ENCODE measurements around the gene MRM3. TPM values are rescaled to one million over a fixed set of nuclear protein-coding genes. Genes with fewer than 3 reads are reported as not detected.
"Not testable (repeated sequence)": the region's sequence is repeated elsewhere in the genome, so short reads cannot be mapped to it uniquely, and the experiment has no call there.

The MRM3 gene
- total RNA-seq, 1 experiment from 2014 or later = 21.3 TPM

DNA sequence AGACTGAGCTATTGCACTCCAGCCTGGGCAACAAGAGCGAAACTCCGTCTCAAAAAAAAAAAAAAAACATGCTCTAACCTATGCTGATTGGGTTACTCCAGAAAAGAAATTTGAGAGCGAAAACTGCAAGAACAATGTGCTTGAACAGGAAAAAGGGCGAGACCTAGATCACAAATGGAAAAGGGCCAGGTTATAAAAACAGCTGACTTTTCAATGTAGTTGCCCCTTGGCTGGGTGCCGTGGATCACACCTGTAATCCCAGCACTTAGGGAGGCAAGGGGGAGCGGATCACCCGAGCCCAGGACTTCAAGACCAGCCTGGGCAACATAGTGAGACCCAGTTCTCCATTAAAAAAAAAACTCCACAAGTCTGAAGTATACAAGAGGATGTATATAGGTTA lies 48.8 kb downstream of the MRM3 start:
- H3K9me3 ChIP-seq (replicated peaks) = no peaks in the 10 kb centered on the region
- DNase-seq (ENCODE audit: low read depth in 1 of 2, low spot score in 2 of 2) = no peak
- H3K27ac ChIP-seq = no peak overlapping the region
- no peak overlapping the region for H3K4me3 ChIP-seq
- peaks cover 24% of the 10 kb centered on the region for H3K4me1 ChIP-seq (replicated peaks)
- H3K36me3 ChIP-seq = no peaks in the 10 kb centered on the region; the same call in 1 of the 2 replicates
- H3K27me3 ChIP-seq (replicated peaks) = no peaks in the 10 kb centered on the region

DNA sequence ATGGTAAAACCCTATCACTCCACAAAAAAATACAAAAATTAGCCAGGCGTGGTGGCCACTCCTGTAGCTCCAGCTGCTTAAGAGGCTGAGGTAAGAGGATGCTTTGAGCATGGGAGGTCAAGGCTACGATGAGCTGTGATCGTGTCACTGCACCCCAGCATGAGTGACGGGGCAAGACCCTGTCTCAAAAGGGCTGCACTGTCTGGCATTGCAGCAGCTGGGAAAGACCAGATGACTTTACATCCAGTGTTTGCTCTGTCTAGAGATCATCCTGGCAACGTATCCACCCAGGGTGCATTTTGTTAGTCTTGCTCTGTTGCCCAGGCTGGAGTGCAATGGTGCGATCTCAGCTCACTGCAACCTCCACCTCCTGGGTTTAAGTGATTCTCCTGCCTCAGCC lies 52.0 kb downstream of the MRM3 start:
- no peaks in the 10 kb centered on the region for H3K27me3 ChIP-seq (replicated peaks)
- no peak overlapping the region for H3K4me3 ChIP-seq
- no peaks in the 10 kb centered on the region; the same call in 1 of the 2 replicates for H3K36me3 ChIP-seq
- H3K27ac ChIP-seq = no peak overlapping the region
- no peak for DNase-seq (ENCODE audit: low read depth in 1 of 2, low spot score in 2 of 2)
- no peaks in the 10 kb centered on the region for H3K9me3 ChIP-seq (replicated peaks)
- peaks cover 25% of the 10 kb centered on the region for H3K4me1 ChIP-seq (replicated peaks)

DNA sequence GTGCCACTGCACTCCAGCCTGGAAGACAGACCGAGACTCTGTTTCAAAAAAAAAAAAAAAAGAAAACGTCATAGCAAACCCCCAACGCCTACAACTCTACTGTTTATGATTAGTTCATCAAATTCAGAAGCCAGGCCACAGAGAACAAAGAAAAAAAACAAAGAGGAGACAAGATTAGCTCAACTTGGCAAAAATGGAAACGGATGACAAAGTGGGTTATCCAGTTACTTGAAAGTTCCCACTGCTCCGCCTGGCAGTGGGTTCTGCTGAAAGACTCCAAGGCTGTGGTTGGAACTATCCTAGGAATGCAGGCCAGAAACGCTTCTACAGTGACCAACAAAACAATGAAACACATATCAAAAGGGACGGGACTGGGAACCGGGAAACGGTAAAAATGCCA lies 53.1 kb downstream of the MRM3 start:
- H3K27me3 ChIP-seq (replicated peaks) = no peaks in the 10 kb centered on the region
- H3K9me3 ChIP-seq (replicated peaks) = no peaks in the 10 kb centered on the region
- H3K4me1 ChIP-seq (replicated peaks) = peaks cover 21% of the 10 kb centered on the region
- H3K27ac ChIP-seq = peak overlapping the region; percentile 75
- H3K36me3 ChIP-seq = no peaks in the 10 kb centered on the region; the same call in 1 of the 2 replicates
- peak; percentile 88 to 93 for DNase-seq (ENCODE audit: low read depth in 1 of 2, low spot score in 2 of 2)
- no peak overlapping the region for H3K4me3 ChIP-seq

DNA sequence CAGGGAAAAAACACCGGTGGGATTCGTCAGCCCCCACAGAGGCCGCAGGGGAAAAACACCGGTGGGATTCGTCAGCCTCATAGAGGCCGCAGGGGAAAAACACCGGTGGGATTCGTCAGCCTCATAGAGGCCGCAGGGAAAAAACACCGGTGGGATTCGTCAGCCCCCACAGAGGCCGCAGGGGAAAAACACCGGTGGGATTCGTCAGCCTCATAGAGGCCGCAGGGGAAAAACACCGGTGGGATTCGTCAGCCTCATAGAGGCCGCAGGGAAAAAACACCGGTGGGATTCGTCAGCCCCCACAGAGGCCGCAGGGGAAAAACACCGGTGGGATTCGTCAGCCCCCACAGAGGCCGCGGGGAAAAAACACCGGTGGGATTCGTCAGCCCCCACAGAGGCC lies 53.6 kb downstream of the MRM3 start:
- H3K36me3 ChIP-seq; H3K4me3 ChIP-seq; DNase-seq (ENCODE audit: low read depth in 1 of 2, low spot score in 2 of 2); H3K27me3 ChIP-seq (replicated peaks); H3K9me3 ChIP-seq (replicated peaks): not testable (repeated sequence)
- H3K27ac ChIP-seq = peak overlapping the region; percentile 84
- H3K4me1 ChIP-seq (replicated peaks) = peaks cover 17% of the 10 kb centered on the region

DNA sequence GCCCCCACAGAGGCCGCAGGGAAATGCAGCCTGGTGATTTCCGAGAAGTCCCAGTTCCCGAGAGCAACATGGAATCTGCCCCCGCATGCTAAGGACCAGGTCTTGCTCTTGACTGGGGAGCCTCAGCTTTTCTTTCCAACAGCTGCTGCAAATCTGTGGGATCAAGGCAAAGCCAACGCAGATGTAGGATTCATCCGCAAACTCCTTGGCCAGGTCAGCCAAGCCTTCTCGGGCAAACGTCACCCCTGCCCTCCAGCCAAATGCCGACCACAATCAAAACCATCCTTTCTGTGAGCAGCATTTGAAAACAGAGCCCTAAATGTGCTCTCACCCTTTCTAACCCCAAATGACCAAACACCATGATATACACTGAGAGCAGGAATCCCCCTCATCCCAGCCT lies 54.0 kb downstream of the MRM3 start:
- Histone ChIP-seq H3K36me3 (no peaks in the 10 kb centered on the region; the same call in 1 of the 2 replicates), H3K9me3 (replicated peaks) (no peaks in the 10 kb centered on the region), H3K27ac (peak overlapping the region; percentile 84), H3K27me3 (replicated peaks) (no peaks in the 10 kb centered on the region), H3K4me1 (replicated peaks) (peaks cover 17% of the 10 kb centered on the region), H3K4me3 (no peak overlapping the region)
- DNase-seq (ENCODE audit: low read depth in 1 of 2, low spot score in 2 of 2) = peak in 1 of 2 experiments; percentile 53

DNA sequence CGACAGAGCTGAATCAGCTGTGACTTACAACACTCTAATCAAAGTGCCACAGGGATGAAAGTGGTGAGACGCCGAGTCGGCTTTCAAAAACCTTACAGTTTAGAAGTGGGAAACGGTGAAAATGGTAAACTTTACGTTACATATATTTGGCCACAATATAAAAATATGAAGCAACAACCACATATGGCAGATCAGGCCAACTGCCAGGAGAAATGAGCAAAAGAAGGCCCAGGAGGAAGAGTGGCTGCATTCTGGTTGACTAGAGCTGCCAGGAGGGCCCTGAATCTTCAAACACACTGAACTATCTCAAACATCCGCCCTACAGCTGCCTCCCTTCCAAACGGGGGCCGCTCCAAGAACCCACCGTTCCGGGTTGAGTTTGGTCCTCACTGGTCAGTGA lies 56.3 kb downstream of the MRM3 start:
- peaks cover 17% of the 10 kb centered on the region for H3K4me1 ChIP-seq (replicated peaks)
- no peak overlapping the region for H3K4me3 ChIP-seq
- no peak for DNase-seq (ENCODE audit: low read depth in 1 of 2, low spot score in 2 of 2)
- H3K27me3 ChIP-seq (replicated peaks) = no peaks in the 10 kb centered on the region
- H3K9me3 ChIP-seq (replicated peaks) = no peaks in the 10 kb centered on the region
- no peak overlapping the region for H3K27ac ChIP-seq
- H3K36me3 ChIP-seq = no peaks in the 10 kb centered on the region; the same call in 1 of the 2 replicates

DNA sequence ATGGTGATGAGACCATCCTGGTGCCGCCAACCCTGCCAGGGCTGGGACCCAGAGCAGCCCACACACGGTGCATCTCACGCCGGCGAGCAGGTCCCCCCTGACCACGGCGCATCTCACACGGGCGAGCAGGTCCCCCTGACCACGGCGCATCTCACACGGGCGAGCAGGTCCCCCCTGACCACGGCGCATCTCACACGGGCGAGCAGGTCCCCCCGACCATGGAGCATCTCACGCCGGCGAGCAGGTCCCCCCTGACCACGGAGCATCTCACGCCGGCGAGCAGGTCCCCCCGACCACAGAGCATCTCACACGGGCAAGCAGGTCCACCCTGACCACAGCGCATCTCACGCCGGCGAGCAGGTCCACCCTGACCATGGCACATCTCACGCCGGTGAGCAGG lies 59.2 kb downstream of the MRM3 start:
- peaks cover 3% of the 10 kb centered on the region for H3K4me1 ChIP-seq (replicated peaks)
- DNase-seq (ENCODE audit: low read depth in 1 of 2, low spot score in 2 of 2) = no peak
- H3K9me3 ChIP-seq (replicated peaks) = no peaks in the 10 kb centered on the region
- H3K27me3 ChIP-seq (replicated peaks) = no peaks in the 10 kb centered on the region; the same call in 1 of the 2 replicates
- H3K36me3 ChIP-seq = no peaks in the 10 kb centered on the region
- H3K4me3 ChIP-seq = no peak overlapping the region
- no peak overlapping the region for H3K27ac ChIP-seq

Other genes starting within 250 kb of the MRM3 start
- 7.0 and 12.9 TPM in 2 replicates for gene VPS53, start 67.5 kb upstream of the MRM3 start, total RNA-seq (2014; rRNA removed; shearing (Covaris generic))
- gene TLCD3A, start 49.8 kb upstream of the MRM3 start, total RNA-seq (2014; rRNA removed; shearing (Covaris generic)) = 10.9 and 11.8 TPM in 2 replicates
- gene GEMIN4, start 30.1 kb upstream of the MRM3 start, total RNA-seq (2014; rRNA removed; shearing (Covaris generic)) = 2.4 and 8.8 TPM in 2 replicates
- 64.7 and 77.1 TPM in 2 replicates for gene GLOD4, start 73 bp upstream of the MRM3 start, total RNA-seq (2014; rRNA removed; shearing (Covaris generic))
- gene NXN, start 197.4 kb downstream of the MRM3 start, total RNA-seq (2014; rRNA removed; shearing (Covaris generic)) = 48.4 and 56.6 TPM in 2 replicates
- gene TIMM22, start 214.8 kb downstream of the MRM3 start, total RNA-seq (2014; rRNA removed; shearing (Covaris generic)) = 20.1 and 23.2 TPM in 2 replicates

Data from SJSA1 (cell line).